ENCODE data around the gene POU6F2.

- TF ChIP-seq POLR2A (IDR thresholded peaks at IDR 0.05) (no peak), CTCF (IDR thresholded peaks at IDR 0.05) (no peak)
Measured at GRCh38 chr7:39430909-39431641, 453.4 kb downstream of the POU6F2 start.

All from body of pancreas (tissue), 4 donors.